GM18867 (cell line): ENCODE results near the gene ZNF692.
"Not testable (repeated sequence)": the region's sequence is repeated elsewhere in the genome, so short reads cannot be mapped to it uniquely, and the experiment has no call there.

Source experiments
- ATAC-seq: cut with Tn5 transposase; IDR thresholded peaks from one replicate; pipeline ENCODE4 v1.9.1; 2021; ENCODE audit warnings: mild to moderate bottlenecking, moderate library complexity; ENCODE audit not compliant: unreplicated experiment

The ZNF692 gene

DNA sequence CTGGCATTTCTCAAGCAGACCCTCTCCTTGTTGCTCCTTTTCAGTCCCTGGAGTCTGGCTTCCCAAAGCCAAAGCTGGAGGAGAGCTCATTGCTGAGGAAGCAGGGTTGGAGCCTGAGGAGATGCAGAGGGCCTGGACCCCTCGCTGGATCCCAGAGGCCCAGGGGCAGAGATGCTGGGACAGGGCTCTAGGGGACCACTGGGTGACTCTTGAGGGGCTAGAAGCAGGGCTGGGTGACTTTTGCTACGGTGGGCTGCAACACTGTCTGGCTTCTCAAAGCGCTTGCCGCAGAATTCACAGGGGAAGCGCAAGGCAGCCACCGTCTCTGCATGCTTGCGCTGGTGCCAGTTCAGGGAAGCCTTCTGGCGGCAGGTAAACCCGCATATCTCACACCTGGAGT lies 8.8 kb downstream of the ZNF692 start:
- ATAC-seq = no peak

DNA sequence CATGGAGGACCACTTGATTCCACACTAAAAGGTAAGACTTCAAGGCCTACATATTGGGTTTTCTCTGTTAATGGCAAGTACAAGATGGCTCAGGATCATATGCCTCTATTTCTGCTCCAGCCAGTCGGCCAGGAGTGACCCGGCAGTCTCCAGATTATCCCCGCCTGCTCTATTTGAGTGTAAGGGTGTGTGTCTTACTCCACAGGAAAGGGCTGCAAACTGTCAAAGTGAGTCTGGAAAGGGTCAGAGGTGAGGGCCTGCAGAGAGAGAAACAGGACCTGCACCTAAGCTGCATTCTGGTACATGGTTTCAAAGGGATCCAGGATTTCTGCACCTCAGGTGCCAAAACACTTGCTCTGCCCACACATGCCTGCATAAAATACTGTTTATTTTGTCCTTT lies 9.2 kb downstream of the ZNF692 start:
- ATAC-seq = no peak

DNA sequence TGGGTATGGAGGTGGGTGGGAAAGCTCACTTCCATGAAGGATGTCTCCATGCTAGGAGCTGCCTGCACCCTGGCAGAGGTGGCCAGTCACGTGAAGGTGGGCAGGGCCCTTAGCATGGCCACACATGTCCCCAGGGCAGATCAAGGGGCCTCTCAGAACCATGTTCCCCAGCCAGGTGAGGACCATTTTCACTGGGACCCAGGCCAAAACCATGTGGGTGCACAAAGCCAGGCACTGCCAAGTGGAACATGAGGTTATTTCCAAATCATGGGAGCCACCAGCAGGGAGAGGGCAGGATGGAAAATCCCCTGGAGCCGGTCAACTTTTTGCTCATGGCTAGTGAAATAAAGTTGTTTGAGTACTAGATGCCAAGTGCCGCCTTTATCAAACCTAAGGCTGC lies 9.7 kb downstream of the ZNF692 start:
- no peak for ATAC-seq

DNA sequence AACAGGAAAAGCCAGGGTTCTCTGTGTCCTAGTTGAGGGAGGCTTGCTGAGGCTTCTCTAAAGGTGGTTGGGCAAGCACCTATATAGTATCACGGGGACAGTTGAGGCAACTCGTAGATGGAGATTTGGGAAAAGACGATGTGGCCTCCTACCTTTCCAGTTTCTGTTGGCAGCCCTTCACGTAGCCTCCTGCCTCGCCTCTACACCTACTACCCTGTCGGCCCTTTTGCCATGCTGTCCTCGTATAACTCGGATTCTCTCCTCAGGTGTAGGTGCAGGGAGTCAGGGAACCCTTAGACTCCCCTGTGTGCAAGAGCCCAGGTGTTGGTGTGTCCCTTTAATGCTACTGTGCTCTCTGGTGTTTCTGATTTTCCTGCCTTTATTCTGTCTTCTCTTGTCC lies 10.3 kb downstream of the ZNF692 start:
- no peak for ATAC-seq

DNA sequence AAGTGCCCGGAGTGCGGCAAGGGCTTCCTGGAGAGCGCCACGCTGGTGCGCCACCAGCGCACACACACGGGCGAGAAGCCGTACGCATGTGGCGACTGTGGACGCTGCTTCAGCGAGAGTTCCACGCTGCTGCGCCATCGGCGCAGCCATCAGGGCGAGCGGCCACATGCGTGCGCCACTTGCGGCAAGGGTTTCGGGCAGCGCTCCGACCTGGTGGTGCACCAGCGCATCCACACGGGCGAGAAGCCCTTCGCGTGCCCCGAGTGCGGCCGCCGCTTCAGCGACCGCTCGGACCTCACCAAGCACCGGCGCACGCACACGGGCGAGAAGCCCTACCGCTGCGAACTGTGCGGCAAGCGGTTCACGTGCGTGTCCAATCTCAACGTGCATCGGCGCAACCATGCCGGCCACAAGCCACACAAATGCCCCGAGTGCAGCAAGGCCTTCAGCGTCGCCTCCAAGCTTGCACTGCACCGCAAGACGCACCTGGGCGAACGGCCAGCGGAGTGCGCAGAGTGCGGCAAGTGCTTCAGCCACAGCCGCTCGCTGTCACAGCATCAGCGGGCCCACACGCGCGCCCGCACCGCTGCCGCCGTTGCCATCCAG lies 10.8 kb downstream of the ZNF692 start:
- no peak for ATAC-seq

DNA sequence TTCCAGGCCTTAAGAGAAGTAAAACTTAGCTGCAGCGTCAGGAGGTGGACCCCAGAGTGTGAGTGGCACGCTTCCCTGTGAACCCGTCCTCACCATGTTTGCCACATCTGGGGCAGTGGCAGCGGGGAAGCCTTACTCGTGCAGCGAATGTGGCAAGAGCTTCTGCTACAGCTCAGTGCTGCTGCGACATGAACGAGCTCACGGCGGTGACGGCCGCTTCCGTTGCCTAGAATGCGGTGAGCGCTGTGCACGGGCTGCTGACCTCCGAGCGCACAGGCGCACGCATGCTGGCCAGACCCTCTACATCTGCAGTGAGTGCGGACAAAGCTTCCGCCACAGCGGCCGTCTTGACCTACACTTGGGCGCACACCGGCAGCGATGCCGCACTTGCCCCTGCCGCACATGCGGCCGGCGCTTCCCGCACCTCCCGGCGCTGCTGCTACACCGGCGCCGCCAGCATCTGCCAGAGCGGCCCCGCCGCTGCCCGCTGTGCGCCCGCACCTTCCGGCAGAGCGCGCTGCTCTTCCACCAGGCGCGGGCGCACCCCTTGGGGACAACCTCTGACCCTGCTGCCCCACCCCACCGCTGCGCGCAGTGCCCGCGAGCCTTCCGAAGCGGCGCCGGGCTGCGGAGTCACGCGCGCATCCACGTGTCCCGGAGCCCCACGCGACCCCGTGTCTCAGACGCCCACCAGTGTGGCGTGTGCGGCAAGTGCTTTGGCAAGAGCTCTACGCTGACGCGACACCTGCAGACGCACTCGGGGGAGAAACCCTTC lies 11.5 kb downstream of the ZNF692 start:
- no peak for ATAC-seq

DNA sequence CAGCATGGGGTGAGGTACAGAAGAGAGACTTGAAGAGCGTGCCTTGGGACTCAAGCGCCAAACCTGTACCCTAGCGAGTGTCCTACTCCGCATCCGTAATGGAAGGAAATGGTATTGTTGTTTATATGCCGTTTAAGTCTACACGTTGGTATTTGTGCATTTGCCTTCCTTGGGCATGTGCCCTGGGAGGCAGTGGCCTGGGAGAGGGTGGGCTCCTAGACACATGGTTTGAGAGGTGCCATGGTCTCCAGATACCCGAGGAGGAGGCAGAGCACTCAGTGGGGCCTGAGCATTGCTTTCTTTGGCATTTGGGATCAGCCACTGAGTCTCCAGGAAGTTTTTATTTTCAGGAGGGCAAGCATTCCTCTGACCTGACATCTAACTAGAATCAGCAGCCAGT lies 14.4 kb downstream of the ZNF692 start:
- ATAC-seq = no peak

DNA sequence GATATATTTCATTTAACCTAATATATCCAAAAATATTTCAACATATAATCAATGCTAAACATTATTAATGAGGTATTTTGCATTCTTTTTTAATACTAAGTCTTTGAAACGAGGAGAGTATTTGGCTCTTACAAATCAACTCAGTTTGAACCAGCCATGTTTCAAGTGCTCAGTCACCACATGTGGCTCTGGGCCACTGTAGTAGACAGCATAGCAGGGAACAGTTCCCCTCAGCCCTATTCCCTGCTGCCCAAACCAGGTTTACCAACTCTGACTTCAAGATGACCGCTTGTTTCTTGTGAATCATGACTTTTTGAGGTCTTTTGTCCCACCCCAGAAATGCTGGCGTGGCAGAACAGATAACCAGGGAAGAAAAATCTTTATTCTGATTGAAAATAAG lies 15.2 kb downstream of the ZNF692 start:
- no peak for ATAC-seq

DNA sequence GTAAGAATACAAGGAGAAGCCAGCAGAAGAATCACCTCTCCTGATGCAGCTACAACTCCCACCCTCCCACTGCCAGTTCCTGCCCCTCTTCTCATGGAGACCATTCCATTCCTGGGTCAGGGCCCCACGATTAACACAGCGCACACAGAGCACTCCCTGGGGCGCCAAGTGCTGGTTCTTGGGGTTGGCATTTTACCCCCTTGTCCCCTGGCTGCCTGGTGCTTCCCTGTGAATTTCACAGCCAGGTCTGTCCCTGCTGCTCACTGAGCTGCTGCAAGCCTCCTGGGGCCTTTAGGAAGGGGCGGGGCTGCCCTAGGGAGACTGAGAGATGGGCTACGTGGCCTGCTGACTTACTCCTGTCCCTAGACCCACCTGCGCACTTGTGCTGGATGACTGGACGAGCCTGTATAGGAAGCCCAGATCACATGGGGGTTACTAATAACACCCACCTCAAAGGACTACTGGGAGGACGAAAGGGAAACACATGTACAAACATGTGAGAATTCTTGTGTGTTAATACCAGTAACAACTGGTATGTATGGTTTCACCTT lies 16.0 kb downstream of the ZNF692 start:
- ATAC-seq = peak; percentile 35

DNA sequence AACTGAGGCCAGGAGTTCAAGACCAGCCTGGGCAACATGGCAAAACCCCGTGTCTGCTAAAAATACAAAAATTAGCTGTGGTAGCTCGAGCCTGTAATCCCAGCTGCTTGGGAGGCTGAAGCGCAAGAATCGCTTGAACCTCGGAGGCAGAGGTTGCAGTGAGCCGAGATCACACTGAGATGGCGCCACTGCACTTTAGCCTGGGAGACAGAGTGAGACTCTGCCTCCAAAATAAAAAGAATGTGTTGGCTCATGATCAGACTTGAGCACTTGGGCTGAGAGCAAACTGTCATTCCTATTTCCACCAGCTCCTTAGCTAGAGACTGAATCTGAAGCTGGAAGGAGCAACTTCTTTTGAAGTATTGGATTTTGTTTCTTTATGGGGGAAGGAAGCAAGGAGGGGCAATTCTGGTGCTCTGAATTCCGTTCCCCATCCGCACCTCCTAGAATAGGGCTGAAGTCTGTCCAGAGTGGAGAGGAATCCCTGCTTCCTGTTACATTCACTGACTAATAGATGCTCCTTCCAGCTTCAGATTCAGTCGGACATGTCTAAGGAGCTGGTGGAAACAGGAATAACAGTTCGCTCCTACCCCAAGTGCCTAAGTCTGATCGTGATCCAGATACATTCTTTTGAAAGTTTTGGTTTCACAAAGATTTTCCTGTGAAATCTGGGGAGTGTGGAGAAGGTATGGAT lies 17.0 kb downstream of the ZNF692 start:
- ATAC-seq = no peak

DNA sequence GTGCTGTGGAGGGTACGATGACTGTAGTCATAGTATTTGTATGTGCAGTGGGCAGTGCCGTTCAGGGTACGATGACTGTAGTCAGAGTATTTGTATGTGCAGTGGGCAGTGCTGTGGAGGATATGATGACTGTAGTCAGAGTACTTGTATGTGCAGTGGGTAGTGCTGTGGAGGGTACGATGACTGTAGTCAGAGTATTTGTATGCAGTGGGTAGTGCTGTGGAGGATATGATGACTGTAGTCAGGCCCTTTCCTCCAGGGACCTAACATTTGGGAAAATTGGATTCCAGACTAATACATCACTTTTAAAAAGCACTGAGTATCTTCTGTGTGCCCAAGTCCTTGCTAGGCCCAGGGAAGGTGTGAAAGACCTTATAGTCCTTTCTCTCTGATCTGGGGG lies 17.9 kb downstream of the ZNF692 start:
- no peak for ATAC-seq

DNA sequence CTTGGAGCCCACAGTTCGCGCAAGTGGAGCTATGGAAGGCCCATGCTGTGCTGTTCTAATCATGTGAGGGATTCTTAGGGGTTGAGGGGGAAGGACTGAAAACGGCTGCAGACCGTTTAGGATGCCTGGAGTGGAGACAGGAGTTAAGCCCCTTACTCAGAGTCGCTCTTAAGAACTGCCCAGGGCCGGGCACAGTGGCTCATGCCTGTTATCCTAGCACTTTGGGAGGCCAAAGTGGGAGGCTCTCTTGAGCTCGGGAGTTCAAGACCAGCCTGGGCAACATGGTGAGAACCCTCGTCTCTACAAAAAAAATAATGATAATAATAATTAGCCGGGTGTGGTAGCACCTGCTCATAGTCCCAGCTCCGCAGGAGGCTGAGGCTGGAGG lies 19.7 kb downstream of the ZNF692 start:
- no peak for ATAC-seq

DNA sequence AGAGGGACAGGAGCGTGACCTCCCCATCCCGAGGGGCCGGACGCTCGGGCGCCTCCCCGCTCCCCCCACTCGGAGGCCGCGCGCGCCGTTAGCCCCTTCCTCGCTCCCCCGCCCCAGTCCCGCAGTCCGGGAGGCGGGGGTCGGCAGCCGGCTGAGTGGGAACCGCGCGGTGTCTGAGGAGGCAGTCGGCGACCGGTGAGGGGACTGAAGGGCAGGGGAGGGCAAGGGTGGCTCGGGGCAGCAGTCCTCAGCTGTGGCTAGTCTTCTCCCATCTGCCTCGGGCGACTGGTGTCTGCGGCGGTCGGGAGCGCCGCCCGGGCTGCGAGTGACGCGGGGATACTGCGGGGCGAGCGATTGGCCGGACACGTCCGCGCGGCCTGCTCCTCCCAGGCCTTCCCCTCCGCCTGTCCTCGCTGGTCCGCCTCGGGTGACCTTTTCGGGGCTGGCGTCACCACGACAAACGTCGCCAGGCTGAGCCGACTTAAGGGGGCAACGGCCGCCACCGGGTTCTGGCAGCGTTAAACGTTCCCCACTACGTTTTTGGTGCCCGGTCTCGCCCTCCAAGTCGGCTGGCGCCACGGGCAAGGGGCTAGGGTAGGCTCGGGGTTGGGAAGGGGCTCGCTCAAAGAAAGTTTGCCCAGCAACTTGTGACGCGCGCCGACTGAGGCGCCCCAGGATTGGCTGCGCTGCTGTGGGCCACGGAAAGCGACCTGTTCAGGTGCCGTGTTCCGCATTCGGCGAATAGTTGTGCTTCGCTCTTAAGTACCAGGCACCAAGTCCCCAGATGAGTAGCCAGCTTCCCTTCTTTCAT lies 20.3 kb downstream of the ZNF692 start:
- peak; percentile 62 for ATAC-seq

DNA sequence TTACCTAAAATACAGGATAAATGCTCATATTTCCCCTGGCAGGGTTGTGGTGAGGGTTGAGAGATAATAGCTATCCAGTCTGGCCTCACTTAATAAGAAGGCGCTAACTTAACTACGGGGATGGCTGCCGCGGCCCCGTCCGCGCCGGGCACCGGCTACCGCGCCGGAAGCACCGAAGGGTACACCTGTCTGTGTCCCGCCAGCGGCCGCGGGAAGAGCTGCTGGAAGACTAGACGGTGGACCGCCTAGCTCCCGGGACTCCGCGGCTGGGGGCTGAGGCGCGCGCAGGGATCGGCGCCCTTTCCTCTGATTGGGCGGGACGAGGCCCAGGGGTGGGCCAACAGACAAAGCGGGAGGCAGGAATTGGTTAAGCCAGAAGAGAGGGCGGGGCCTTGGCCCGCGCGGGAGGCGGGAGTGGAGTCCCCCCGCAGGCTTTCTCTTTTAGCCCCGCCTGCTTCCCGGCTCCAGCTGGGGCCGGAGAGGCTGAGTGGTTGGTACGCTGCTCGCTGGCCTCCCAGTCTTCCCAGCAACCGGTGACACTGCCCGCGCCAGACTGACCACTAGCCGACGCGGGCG lies 21.0 kb downstream of the ZNF692 start, which contains the start of gene ZNF672:
Gene ZNF672 (plus strand): TSS at position 444 of the 576 bp plus-strand sequence. CDS start 9,051 bp downstream, outside the sequence.
- ATAC-seq = peak; percentile 81

DNA sequence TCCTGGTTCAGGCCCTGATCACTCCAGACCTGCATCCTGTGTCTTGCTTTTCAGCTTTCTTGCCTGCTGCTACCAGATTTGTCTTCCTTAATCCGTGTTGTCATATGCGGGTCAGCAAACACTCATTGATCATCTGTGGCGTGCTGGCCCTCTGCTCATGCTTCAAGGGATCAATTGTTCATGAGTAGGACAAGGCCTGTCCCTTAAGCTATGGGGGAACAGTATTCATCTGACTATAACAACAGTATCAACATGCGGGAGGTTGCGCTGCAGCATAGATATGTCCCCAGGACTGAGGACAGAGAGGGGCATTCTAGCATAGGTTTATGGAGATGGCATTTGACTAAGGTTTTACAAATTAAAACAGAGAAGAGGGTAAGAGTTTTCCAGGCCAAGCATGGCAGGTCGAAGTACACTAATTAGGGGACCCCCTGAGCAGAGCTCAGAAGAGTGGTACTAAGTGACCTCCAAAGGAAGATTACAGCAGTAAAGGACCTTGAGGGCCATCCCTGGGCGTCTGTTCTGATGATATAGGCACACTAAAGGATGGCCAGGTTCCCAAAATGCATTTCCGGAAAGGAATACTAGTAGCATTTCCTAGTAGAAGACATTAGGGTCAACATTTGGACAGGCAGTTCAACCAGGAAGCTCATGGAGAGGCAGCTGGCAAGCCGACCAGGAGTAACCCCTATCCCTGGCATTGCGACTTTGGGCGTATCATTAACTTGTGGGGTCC lies 21.7 kb downstream of the ZNF692 start:
- no peak for ATAC-seq

DNA sequence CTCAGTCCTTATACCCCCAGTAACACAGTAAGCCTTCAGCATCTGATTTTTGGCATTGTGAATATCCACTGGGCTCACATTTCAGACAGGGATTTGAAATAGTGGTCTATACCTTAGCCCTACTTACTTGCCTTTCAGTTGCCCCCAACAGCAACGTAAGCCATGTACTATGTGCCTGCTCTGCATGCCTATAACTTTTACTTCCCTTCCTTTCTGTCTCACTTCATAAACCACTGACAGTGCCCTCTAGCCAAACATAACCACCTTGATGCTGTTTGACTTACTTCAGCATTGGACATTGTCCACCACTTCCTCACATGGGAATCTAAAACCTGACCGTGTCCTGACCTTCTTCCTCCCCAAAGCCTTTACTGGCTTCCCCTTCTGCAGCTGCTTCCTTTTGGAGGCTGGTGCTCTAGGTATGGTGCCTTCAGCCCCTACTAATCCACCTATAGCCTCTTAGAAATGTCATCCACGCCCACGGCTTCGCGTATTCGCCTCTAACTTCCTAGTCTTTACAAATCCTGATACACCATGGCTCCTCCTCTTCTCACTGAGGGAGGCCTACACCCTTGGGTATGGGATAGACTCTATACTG lies 24.4 kb downstream of the ZNF692 start:
- no peak for ATAC-seq

DNA sequence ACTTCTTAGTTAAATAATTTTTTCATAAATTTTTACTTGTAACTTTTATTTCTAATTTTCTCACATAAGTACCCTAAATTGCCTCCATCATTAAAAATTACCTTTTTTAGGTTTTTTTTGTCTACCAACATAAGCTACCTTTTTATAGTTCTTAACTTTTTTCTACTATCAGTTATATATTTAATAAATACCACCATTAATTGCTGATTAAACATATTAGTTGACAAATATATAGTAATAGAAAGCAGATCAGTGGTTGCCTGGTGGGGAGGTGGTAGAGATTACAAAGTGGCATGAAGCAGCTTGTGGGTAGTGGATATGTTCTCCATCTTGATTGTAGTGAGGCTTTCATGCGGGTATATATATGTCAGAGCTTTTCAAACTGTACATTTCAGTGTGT lies 27.0 kb downstream of the ZNF692 start:
- no peak for ATAC-seq

DNA sequence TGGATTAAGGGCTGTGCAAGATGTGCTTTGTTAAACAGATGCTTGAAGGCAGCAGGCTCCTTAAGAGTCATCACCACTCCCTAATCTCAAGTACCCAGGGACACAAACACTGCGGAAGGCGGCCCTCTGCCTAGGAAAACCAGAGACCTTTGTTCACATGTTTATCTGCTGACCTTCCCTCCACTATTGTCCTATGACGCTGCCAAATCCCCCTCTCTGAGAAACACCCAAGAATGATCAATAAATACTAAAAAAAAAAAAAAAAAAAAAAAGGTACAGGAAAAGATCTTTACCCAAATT lies 28.2 kb downstream of the ZNF692 start:
- not testable (repeated sequence) for ATAC-seq

DNA sequence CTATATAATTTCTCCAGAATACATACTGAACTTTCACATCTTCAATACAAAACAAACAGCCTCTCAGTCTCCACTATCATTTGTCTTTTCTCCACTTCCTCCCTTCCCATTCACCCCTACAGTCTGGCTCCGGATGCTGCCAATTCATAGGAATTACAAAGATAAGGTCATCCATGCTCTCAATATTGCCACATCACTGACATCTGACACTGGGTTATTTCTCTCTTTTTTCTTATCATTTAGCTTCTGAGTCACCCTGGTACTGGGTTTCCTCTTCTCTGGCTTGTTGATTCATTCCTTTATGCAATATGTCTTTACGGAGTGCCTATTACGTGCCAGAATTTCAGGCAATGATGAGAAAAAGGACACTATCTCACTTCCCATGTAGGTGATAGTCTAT lies 30.0 kb downstream of the ZNF692 start:
- no peak for ATAC-seq
